GM19324 (cell line): Measurements from ENCODE around the gene P3H2.

ENCODE experiments used
- ATAC-seq: cut with Tn5 transposase; IDR thresholded peaks from one replicate; pipeline ENCODE4 v1.9.1; 2021; ENCODE audit warnings: mild to moderate bottlenecking, moderate library complexity; ENCODE audit not compliant: unreplicated experiment, low FRiP score

Gene P3H2

GRCh38 chr3:190024912-190025311 lies 95.8 kb downstream of the P3H2 start:
- ATAC-seq = no peak

- ATAC-seq = no peak
These were observed 100.9 kb downstream of the P3H2 start for GRCh38 chr3:190019844-190020243.

DNA sequence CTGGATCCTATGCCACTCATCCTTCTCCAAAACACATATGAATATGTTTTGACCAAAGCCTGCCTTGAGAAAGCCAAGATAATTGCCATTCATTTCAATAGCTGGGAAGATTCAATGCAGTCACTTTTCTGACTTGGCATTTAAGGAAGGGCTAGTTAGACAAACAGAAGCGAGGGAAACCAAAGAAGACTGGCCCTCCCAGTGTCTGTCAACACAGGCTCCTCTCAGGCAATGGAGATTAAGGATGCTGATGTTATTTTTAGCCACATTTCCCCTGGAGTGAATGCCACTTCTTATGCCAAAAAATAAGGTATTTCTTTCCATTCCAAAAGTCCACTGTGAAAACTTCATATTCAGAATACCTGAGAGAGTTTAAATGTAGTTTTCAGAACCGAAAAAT lies 101.7 kb downstream of the P3H2 start:
- ATAC-seq = no peak

DNA sequence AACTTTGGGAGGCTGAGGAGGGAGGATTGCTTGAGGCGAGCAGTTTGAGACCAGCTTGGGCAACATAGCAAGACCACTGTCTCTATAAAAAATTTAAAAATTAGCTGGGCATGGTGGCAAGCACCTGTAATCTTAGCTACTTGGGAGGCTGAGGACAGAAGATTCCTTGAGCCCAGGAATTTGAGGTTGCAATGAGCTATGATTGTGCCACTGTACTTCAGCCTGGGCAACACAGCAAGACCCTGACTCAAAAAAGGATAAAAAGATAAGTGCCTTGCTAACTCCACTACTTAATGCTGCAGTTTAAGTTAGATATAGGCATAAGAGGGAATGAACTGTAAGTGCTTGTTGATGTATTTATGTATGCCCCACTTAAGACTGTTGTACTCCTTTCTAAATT lies 102.2 kb downstream of the P3H2 start:
- ATAC-seq = no peak

DNA sequence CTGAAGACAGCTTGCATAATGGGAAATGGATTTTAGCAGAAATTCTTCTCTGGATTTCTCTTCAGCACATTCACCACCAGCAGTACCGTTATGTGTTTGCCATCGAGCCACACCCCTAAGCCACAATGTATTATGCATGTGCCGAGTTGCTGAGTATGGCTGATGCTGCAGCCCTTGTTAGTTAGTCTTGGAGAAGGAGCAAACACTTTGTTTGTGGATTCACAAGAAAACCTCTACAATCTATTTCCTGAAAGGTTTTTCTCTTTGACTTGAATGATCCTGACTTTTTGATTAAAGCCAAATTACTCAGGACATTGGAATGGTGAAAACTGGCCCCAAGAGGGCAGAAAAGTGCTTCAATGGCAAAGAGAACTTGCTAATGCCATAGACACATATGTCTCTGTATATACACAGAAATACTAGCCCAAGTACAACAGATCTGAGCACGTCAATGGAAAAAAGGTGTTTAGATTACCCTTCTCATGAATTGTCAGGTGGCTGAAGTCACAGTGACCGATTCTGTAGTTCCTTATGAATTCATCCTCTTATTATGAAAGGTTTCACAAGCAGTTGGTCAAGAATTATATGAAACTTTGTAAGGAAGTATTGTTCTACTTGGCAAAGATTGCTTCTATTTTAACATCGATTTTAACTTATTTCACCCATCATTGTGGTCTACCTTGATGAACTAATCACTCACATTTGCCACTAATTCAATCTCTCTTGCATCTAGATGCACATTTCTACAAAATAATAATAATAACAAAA lies 103.0 kb downstream of the P3H2 start:
- no peak for ATAC-seq

DNA sequence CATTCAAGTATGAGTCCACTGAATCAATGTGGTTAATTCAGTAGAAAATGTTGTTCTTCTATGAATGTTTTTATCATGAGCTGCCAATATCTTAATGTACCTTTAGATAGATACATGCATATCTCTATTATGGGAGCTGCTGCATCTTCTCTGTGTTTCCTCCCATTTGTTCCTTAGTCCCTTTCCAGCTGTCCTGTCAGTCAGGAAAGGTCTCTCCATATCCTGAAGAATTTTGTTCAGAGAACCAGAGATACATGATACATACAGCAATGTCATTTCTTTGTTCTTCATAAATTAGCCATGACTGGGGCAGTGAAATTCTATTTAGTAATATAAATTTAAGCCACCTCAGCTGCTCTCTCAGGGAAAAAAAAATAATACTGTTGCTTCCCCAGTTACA lies 103.7 kb downstream of the P3H2 start:
- ATAC-seq = no peak

DNA sequence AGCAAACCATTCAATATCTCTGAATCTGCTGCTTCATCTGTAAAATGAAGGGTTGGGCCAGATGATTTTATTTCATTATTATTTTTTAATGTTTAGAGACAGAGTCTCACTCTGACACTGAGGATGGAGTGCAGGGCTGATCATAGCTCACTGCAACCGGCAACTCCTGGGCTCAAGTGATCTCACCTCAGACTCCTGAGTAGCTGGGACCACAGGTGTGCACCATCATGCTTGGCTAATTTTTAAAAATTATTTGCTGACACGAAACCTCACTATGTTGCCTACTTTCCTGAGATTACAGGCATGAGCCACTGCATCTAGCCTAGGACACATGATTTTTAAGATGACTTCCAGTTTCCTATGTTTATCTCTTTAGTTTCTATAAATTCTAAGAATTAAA lies 105.8 kb downstream of the P3H2 start:
- ATAC-seq = no peak

GRCh38 chr3:190013943-190014924 lies 106.5 kb downstream of the P3H2 start:
- no peak for ATAC-seq

- no peak for ATAC-seq
These were observed 107.9 kb downstream of the P3H2 start for GRCh38 chr3:190012784-190013183.

DNA sequence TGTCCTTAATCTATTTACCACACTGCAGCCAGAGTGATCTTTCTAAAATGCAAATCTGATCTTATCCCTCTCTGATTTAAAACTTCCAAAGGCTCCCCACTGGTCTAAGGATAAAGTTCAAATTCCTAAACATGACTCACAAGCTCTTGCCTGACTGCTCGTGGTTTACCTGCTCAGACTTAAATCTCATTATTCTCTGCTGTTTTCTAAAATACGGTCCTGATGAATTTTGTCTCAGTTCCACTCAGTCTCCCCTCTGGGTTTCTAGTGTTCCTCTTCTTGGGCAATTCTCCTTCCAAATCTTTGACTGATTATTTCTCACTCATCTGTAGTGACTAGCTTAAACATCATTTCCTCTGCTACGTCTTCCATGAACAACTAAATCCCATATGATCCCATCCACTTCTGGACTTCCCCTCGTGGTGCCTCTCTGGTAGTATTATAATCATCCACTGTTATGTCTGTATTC lies 108.3 kb downstream of the P3H2 start:
- no peak for ATAC-seq

GRCh38 chr3:190010486-190010885 lies 110.2 kb downstream of the P3H2 start:
- ATAC-seq = no peak

GRCh38 chr3:190009614-190010013 lies 111.1 kb downstream of the P3H2 start:
- no peak for ATAC-seq

DNA sequence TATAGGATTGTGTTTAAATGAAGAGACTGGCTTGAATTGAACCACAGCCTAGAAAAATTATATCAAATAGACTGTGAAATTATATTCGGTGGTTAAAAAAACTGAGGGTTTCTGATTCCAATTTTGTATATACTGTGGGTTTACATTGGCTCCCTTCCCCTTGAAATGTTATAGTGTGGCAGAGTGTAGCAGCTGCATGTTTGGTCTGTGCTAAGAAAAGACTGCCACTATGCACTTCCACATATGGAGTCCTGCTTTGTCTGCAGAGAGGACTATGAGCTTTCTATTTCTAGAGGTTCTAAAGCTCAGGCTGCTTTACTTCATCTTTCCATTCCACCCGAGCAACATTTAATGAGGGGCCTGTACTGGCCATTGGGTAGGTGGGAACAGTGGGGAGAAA lies 112.3 kb downstream of the P3H2 start:
- no peak for ATAC-seq

GRCh38 chr3:190005343-190006113 lies 115.2 kb downstream of the P3H2 start:
- ATAC-seq = no peak

GRCh38 chr3:190004656-190005055 lies 116.0 kb downstream of the P3H2 start:
- ATAC-seq = no peak

DNA sequence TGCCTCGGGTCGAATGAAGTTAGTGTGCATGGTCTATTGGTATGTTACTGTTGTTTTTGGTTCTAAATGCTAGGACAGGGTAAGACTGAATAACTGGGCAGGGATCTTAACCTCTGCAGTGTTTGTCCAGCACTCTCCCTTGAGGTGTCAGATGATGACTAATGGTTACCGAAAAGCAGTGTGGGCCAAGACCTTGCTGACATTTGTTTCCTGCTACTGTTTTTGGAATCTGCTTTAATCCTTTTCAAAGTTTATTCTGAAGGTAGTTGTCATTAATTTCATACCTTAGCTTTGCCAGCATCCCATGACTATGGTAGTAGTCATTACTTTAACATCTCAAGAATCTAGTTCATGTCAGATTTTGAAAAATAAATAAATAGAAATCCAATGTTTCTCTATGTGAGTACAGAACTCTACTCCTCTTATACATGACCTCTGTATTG lies 117.0 kb downstream of the P3H2 start:
- ATAC-seq = no peak

GRCh38 chr3:190003068-190003467 lies 117.6 kb downstream of the P3H2 start:
- ATAC-seq = no peak

- ATAC-seq = no peak
These were observed 119.3 kb downstream of the P3H2 start for GRCh38 chr3:190001426-190001825.

GRCh38 chr3:190000861-190001196 lies 119.9 kb downstream of the P3H2 start:
- ATAC-seq = no peak

DNA sequence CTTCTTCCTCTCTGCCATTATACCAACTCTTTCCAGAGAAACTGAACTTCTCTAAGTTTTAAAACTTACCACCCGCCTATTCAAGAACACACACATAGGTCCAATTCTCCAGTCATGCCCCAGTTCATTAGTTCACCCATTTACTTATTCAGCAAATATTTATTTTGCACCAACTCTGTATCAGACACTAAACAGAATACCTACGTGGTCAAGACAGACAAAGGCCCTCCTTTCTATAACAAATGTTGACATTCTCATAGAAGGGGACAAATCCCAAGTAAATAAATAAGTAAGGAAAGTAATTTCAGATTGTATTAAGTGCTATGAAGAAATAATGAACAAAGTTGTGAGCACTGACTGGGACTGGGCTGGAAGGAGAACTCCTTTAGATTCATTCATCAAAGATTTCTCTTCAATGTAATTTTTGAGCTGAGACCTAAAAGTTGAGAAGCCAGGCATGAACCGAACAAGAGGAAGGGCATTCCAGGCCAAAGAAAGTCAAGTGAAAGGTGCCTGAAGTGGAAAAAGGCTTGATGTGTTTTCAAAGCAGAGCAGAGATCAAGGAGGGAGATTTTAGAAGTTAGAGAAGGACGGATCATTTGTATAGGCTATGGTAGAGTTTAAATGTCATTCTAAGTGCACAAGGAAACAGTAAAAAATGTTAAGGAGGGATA lies 120.4 kb downstream of the P3H2 start:
- no peak for ATAC-seq
